HL-60 (cell line): ENCODE measurements around the gene SLC25A11.

Experiments used
- DNase-seq, 2 experiments: peaks; one replicate each; pipeline ENCODE4 v3.0.0-alpha.2; 2010 to 2020; ENCODE audit warnings: low read depth in 1 of 2, low spot score in 1 of 2
- H3K27ac ChIP-seq: fragments of 250-450 bp; sonication (Bioruptor Pico); replicated peaks from 2 replicates; pipeline ENCODE4 v1.5.1; 2020; ENCODE audit warnings: mild to moderate bottlenecking, moderate library complexity
- H3K27me3 ChIP-seq: fragments of 250-450 bp; sonication (Bioruptor Pico); 2 replicates; pipeline ENCODE4 v1.5.1; 2021; ENCODE audit warnings: mild to moderate bottlenecking, moderate library complexity; ENCODE audit not compliant: insufficient read depth, poor library complexity, severe bottlenecking
- H3K4me3 ChIP-seq: replicated peaks from 2 replicates; pipeline ENCODE4 v1.5.1; 2011; ENCODE audit warnings: mild to moderate bottlenecking, control low read depth, low read length; ENCODE audit not compliant: insufficient read depth
- CTCF ChIP-seq: IDR thresholded peaks from one replicate; pipeline ENCODE4 v1.5.1; 2011; ENCODE audit warnings: low read length, control low read depth, inconsistent platforms; ENCODE audit not compliant: insufficient read depth
- GABPA ChIP-seq: IDR thresholded peaks from 2 replicates; pipeline ENCODE4 v1.6.1; 2012; ENCODE audit warnings: low read depth
- POLR2AphosphoS5 ChIP-seq: IDR thresholded peaks from 2 replicates; pipeline ENCODE4 v1.6.1; 2012; ENCODE audit warnings: low read depth
- SPI1 ChIP-seq: IDR thresholded peaks from 2 replicates; pipeline ENCODE4 v1.6.1; 2012; ENCODE audit warnings: low read depth, mild to moderate bottlenecking, borderline replicate concordance
- TF ChIP-seq, protein P1 (sequence below): IDR thresholded peaks from 2 replicates; pipeline ENCODE4 v1.6.1; 2012; ENCODE audit warnings: low read depth; ENCODE audit not compliant: insufficient replicate concordance

Gene SLC25A11

GRCh38 chr17:4901108-4901647 lies 38.7 kb downstream of the SLC25A11 start:
- DNase-seq: no peak
- Histone ChIP-seq H3K27me3 (peaks cover 7% of the 10 kb centered on the region), H3K27ac (no peak overlapping the region), H3K4me3 (no peak overlapping the region)
- TF ChIP-seq, protein P1, sequence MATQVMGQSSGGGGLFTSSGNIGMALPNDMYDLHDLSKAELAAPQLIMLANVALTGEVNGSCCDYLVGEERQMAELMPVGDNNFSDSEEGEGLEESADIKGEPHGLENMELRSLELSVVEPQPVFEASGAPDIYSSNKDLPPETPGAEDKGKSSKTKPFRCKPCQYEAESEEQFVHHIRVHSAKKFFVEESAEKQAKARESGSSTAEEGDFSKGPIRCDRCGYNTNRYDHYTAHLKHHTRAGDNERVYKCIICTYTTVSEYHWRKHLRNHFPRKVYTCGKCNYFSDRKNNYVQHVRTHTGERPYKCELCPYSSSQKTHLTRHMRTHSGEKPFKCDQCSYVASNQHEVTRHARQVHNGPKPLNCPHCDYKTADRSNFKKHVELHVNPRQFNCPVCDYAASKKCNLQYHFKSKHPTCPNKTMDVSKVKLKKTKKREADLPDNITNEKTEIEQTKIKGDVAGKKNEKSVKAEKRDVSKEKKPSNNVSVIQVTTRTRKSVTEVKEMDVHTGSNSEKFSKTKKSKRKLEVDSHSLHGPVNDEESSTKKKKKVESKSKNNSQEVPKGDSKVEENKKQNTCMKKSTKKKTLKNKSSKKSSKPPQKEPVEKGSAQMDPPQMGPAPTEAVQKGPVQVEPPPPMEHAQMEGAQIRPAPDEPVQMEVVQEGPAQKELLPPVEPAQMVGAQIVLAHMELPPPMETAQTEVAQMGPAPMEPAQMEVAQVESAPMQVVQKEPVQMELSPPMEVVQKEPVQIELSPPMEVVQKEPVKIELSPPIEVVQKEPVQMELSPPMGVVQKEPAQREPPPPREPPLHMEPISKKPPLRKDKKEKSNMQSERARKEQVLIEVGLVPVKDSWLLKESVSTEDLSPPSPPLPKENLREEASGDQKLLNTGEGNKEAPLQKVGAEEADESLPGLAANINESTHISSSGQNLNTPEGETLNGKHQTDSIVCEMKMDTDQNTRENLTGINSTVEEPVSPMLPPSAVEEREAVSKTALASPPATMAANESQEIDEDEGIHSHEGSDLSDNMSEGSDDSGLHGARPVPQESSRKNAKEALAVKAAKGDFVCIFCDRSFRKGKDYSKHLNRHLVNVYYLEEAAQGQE: no peak
- TF ChIP-seq CTCF: no peak
- TF ChIP-seq POLR2AphosphoS5: no peak
- TF ChIP-seq GABPA: no peak
- TF ChIP-seq SPI1: no peak

DNA sequence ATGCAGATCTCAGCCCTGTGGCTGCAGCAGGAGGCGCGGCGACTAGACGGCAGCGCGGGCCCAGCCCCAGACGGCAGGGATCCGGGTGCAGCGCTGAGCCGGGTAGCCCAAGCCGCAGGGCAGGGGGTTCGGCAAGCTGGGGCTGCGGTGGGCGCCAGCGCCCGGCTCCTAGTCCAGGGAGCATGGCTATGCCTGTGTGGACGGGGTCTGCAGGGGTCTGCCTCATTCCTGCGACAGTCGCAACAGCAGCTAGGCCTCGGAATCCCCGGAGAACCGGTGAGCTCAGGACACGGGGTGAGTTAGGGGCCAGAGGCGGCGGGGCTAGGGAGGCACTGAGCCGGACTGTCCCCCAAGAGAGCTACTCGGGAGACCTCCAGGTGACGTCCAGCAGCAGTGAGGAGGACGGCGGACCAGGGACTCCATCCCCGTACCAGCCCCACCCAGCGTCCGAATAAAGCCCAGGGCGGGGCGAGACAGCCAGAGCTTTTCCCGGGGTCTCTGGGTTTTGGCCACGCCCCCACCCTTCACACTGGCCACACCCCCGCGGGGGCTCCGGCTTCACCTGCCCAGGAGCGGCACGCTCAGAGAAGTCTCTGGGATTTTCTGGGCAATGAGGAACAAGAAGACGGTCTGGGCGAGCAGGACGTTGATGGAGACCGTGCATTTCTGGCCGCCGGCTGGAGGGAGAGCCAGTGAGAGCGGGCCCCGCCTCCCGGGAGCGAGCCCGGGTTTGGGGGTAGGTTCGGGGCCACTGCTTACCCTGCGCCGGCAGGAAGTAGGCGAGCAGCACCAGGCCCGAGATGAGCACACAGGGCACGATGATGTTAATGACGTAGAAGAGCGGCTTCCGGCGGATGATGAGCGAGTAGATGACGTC lies 39.4 kb downstream of the SLC25A11 start:
- no peak for TF ChIP-seq SPI1
- no peak for TF ChIP-seq CTCF
- no peak for TF ChIP-seq POLR2AphosphoS5
- no peak for DNase-seq
- Histone ChIP-seq H3K27me3 (peaks cover 7% of the 10 kb centered on the region), H3K4me3 (no peak overlapping the region), H3K27ac (no peak overlapping the region)

DNA sequence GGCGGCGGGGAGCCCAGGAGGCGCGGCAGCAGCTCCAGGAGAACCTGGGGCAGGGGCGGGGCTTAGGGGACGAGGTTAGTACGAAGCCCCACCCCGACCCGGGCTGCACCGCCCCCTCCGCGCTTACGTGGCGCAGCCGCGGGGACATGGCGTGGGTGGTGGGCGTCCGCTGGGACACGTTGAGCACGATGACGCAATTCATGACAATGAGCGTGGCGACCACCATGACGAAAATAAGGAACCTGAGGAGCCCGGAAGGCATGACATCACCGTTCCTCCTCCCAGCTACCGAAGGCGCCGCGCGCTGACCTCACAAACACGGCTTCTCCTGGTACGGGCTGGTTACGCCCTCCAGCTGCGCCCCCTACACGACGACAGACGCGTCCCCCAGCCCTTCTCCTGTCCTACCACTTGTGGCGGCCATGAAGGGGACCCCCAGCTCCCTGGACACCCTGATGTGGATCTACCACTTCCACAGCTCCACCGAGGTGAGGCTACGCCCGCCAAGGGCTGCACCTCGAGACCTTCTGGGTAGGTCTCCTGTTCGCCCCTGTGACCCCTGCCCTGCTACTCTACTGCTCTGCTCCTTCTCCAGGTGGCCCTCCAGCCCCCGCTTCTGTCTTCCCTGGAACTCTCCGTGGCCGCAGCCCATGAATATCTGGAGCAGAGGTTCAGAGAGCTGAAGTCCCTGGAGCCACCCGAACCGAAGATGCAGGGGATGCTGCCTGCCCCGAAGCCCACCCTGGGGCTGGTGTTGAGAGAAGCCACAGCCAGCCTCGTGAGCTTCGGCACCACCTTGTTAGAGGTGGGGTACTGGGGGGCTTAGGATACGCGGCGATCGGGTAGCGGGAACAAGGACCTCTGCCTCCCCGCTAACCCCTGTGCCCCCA lies 40.3 kb downstream of the SLC25A11 start, which contains the start of gene C17orf107:
Gene C17orf107, plus strand, starts transcription at position 196 of the 890 bp plus-strand sequence. Its CDS starts 227 bp downstream, at position 423.
- no peak within 1 kb of the TSS for H3K27ac ChIP-seq
- no peak for TF ChIP-seq SPI1
- peak within 1 kb of the TSS; percentile 48 for H3K4me3 ChIP-seq
- H3K27me3 ChIP-seq: peaks cover 7% of the 10 kb centered on the region
- DNase-seq: peak; percentile 25 to 77

- peaks cover 7% of the 10 kb centered on the region for H3K27me3 ChIP-seq
- DNase-seq: no peak
- TF ChIP-seq SPI1: no peak
- no peak for TF ChIP-seq POLR2AphosphoS5
- no peak for TF ChIP-seq CTCF
- no peak for TF ChIP-seq GABPA
- TF ChIP-seq, protein P1: no peak
- no peak overlapping the region for H3K27ac ChIP-seq
- H3K4me3 ChIP-seq: peak overlapping the region; percentile 48
Observed at GRCh38 chr17:4898927-4899326, 40.9 kb downstream of the SLC25A11 start.
